ENCODE data around the gene CTSO.
"Not testable (repeated sequence)": the region's sequence is repeated elsewhere in the genome, so short reads cannot be mapped to it uniquely, and the experiment has no call there.

The CTSO gene

DNA sequence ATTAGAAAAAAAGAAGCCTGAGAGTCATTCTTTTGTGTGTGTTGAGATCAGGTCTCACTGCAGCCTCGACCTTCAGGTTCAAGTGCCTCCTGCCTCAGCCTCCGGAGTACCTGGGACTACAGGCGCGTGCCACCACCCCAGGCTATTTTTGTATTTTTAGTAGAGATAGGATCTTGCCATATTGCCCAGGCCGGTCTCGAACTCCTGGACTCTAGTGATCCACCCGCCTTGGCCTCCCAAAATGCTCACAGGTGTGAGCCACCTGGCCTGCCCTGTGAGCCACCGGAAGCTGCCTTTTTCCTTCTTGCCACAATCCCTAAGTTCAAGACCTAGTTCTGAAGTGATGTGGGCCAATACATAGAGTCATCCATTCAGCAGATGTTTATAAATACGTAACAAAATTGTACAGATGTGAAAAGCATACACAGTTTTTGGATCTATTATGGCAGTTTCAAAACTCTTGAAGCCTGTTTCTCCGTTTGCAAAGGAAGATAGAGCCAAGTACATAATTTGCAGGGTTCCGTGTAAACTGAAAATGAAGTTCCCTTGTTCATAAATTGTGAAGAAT, 536 bp upstream of the CTSO start:
- no peak for DNase-seq

DNA sequence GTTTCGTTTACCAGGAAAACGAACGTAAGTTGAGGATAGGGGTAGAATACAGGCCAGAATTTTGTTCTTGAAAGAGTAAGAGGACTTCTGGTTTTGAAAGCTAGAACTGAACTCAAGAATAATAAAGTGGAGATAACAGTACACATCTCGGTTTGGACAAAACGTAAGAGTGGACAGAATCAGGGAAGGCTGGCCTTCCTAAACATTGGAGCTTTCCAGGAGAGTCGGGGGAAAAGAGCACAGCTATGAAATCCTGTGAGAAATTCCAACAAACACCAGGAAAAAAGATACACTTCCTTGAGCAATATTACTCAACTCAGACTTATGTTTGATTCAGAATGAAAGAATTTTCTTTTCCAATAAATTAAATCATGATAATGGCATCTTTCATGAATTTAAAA, 1.2 kb downstream of the CTSO start:
- no peak for DNase-seq

DNA sequence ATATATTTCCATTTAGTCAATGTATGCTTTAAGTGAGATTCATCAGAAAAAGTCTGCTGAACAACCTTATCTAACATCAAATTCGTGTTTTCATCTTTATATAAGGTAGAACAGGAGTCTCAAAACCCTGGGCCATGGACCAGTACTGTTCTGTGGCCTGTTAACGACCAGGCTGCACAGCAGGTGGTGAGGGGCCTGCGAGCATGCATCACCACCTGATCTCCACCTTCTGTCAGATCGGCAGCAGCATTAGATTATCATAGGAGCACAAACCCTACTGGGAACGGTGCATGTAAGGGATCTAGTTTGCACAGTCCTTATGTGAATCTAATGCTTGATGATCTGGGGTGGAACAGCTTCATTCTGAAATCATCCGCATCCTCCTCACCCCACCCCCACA, 3.2 kb downstream of the CTSO start:
- no peak for DNase-seq

DNA sequence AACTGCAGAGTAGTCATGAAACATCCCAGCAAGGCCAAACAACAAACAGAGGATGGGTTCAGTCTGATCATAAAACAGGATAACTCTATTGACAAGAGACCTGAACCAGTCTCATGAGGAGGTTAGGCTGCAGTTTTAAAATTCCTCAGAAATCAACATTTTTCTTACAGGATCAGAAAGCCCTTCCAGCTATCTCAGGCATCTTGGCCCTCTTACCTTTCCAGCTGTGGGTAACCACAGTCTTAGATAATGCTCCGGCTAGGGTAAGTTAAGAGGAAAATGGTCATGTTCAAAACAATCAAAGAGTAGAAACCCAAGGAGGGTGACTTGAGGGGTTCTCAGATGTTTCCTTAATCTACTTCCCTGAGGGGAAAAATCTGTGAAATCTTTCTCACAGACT, 5.1 kb downstream of the CTSO start:
- DNase-seq: no peak

DNA sequence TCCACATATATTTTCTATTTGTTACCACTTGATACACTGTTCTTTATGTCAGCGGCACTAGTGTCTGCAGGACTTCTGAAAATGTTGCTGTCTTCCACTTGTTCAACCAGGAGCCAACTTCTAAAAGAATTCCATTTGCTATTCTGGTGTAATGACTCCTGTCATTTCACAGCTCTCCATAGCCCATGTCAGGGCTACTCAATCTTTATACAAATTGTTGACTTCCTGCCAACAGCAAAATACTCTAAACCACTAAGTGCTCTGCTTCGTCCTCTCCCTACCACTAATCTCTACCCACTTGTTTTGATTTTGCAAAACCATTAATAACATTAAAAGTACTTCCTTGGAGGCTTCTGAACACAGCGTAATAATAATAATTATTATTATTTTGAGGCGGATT, 7.2 kb downstream of the CTSO start:
- DNase-seq: no peak

DNA sequence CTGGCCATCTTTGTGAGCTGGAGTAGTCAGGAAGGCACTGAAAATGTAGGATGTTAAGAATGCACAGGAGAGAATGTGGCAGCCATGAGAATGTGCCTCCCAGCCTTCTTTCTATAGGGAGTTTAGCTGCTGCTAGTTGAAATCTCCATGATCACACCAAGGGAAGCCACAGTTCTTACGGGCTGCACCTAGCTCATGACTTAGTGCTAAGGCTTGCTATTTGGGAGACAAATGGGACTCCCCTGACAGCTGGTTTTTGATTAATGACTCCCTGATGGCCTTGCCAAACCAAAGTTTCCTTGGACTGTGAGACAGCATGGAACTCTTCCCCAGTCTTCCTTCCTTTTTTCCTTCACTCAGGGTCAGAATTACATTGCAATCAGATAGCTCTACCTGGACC, 9.2 kb downstream of the CTSO start:
- no peak for DNase-seq

DNA sequence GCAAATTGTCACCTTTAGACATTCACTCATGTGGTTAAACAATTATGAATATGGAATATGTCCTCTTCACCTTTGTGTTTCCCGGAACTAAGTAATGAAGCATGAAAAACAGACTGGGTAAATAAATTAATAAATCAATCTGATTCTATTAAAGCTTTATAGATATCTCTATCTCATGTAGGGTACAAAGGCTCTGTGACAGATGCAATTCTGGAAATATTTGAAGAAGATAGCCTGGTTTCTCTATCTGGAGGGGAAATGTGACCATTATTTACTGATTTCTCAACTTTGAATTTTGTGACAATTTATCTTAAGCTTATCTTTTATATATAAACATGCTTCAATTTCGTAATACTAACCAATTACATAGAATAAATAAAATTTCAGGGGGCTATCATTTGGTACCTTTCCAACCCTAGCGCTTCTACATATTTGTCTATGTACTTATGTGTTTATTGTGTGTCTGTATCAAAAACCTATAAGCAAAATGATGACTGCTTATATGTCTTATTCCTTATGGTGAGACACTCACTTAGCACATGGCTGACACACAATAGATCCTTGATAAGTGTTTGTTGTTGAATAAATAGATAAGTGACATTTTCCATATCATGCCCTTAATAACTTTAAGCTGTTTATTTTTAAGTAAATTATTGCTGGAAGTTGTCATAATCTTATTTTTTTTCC, 9.9 kb downstream of the CTSO start:
- no peak for DNase-seq

DNA sequence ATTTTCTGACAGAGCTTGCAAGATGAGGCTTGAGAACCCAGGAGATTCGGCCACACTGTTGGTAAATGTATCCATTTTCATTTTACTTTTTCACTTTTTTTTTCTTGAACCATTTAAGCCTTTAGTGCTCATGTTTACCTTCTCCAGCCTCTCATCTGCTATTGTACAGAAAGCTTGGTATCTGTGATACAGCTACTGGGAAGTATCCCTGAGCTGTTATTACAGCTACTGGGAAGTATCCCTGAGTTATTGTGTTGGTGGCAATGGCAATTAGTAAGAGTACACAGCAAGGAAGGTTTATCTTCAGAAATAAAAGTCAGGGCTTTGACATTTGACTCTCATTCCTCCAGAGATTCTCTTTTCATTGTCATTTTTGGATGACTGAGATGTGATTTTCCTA, 11.8 kb downstream of the CTSO start:
- no peak for DNase-seq

GRCh38 chr4:155941085-155941790, 12.4 kb downstream of the CTSO start:
- no peak for DNase-seq

DNA sequence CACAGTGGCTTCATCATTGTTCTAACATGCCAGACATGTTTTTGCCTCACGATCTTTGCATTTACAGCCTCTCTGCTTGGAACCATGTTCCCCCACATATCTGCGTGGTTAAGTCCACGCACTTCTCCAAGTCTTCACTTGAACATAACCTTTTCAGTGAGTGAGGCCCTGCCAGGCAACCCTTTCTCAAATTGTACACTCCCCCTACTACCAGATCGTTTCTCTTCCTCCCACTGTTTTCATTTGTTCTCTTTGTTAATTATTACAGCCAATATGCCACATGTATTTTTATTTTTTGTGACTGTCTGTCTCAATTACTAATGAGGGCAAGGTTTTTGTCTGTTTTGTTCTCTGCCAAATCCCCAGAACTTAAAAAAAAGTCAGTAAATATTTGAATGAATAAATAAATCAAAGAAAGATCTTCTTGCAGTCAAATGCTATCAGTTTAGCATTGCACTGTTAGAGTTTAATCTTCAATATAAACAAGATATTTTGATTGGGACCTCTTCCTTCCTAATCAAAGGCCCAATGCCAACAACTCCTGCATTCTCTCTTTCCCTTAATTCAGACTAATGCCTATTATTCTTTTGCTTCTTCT, 18.2 kb downstream of the CTSO start:
- no peak for DNase-seq

DNA sequence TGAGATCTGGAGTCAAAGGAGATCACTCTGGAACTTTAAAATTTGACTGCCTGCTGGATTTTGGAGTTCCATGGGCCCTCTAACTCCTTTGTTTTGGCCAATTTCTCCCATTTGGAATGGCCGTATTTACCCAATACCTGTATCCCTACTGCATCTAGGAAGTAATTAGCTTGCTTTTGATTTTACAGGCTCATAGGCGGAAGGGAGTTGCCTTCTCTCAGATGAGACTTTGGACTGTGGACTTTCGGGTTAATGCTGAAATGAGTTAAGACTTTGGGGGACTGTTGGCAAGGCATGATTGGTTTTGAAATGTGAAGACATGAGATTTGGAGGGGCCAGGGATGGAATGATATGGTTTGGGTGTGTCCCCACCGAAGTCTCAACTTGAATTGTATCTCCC, 19.0 kb downstream of the CTSO start:
- DNase-seq: not testable (repeated sequence)

- no peak for DNase-seq
Observed at GRCh38 chr4:155931634-155932033, 22.0 kb downstream of the CTSO start.

DNA sequence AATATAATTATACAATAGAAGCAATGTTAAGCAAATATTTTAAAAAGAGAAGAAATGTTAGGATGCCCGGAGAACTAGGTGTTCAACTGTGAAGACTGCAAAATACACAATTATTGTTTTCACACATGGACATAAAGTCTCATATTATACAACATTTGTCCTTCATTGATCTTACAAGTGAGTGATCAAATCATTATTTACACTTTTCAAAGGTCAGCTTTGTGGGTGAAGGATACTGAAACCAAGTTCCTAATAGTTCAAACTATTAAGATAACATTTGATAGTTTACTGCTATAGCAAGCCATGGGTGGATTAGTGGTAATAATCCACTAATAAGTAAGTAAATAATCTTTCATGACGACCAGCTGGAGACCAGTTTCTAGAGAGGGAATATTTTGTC, 23.3 kb downstream of the CTSO start:
- no peak for DNase-seq

GRCh38 chr4:155929833-155930232, 23.8 kb downstream of the CTSO start:
- no peak for DNase-seq

GRCh38 chr4:155924637-155925036, 29.0 kb downstream of the CTSO start:
- no peak for DNase-seq

GRCh38 chr4:155921597-155921996, 32.1 kb downstream of the CTSO start:
- no peak for DNase-seq

DNA sequence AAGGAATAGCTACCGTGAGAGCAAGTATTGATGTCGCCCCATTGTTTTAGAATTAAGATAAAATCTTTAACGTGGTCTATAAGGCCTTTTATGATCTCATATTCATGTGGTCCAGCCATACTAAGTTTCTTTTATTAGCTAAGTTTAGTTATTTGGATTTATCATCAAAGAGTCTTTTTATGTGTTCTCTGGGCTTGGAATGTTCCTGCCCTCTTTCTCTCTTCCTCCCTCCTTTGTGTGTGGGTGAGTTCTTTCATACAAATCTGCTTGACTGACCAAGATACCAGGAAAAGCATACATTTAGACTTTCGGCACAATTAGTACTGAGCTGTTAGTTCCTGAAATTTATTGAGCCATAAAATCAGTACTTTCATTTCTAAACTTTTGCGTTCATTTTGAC, 38.9 kb downstream of the CTSO start:
- no peak for DNase-seq

GRCh38 chr4:155911905-155912304, 41.8 kb downstream of the CTSO start:
- DNase-seq: no peak

GRCh38 chr4:155909615-155910226, 43.9 kb downstream of the CTSO start:
- DNase-seq: no peak

GRCh38 chr4:155908187-155909139, 45.2 kb downstream of the CTSO start:
- DNase-seq: no peak

GRCh38 chr4:155907556-155907955, 46.1 kb downstream of the CTSO start:
- DNase-seq: no peak

- no peak for DNase-seq
Observed at GRCh38 chr4:155906554-155907247, 47.0 kb downstream of the CTSO start.

All from KG1 (cell line).